Activated CD8-positive, alpha-beta memory T cell treated with anti-CD3 and anti-CD28 coated beads for 1 hour (primary cell): ENCODE measurements around the gene DGAT2.
"Not testable (repeated sequence)": the region's sequence is repeated elsewhere in the genome, so short reads cannot be mapped to it uniquely, and the experiment has no call there.

Experiments
- DNase-seq, 2 donors: peaks; one replicate each; pipeline ENCODE4 v3.0.0-alpha.2; 2020; ENCODE audit warnings: low read depth in 1 of 2; ENCODE audit errors: extremely low read depth in 1 of 2

Gene DGAT2

GRCh38 chr11:75768112-75768908 lies at the start of gene DGAT2:
Gene DGAT2, plus strand, starts transcription at chr11:75768778. Its CDS starts 214 bp downstream, at chr11:75768992.
- peak; percentile 13 to 62 for DNase-seq

GRCh38 chr11:75719340-75720239 lies 49.0 kb upstream of the DGAT2 start:
- DNase-seq, result no peak

- DNase-seq, result no peak
These were observed 47.9 kb upstream of the DGAT2 start for GRCh38 chr11:75720639-75721038.

GRCh38 chr11:75721852-75722668 lies 46.5 kb upstream of the DGAT2 start:
- DNase-seq, result no peak

- no peak for DNase-seq
These were observed 45.9 kb upstream of the DGAT2 start for GRCh38 chr11:75722669-75723042.

GRCh38 chr11:75725547-75726320 lies 42.8 kb upstream of the DGAT2 start:
- no peak for DNase-seq

GRCh38 chr11:75728992-75729391 lies 39.6 kb upstream of the DGAT2 start:
- no peak for DNase-seq

GRCh38 chr11:75731095-75731494 lies 37.5 kb upstream of the DGAT2 start:
- no peak for DNase-seq

GRCh38 chr11:75733071-75733430 lies 35.5 kb upstream of the DGAT2 start:
- DNase-seq, result no peak

GRCh38 chr11:75733431-75734107 lies 35.0 kb upstream of the DGAT2 start:
- DNase-seq, result no peak

GRCh38 chr11:75734491-75735180 lies 33.9 kb upstream of the DGAT2 start:
- no peak for DNase-seq

GRCh38 chr11:75735181-75735845 lies 33.3 kb upstream of the DGAT2 start:
- no peak for DNase-seq

- DNase-seq, result no peak
These were observed 31.3 kb upstream of the DGAT2 start for GRCh38 chr11:75737314-75737713.

GRCh38 chr11:75740681-75741080 lies 27.9 kb upstream of the DGAT2 start:
- DNase-seq, result no peak

GRCh38 chr11:75743159-75743558 lies 25.4 kb upstream of the DGAT2 start:
- DNase-seq, result not testable (repeated sequence)

GRCh38 chr11:75743711-75744563 lies 24.6 kb upstream of the DGAT2 start:
- DNase-seq, result no peak

GRCh38 chr11:75745807-75746206 lies 22.8 kb upstream of the DGAT2 start:
- DNase-seq, result no peak
